Esophagus squamous epithelium (tissue), 4 donors: ENCODE data around the gene ADAMTS8.

Source experiments
- POLR2A ChIP-seq, 4 donors: fragments of 450-650 bp; IDR thresholded peaks; one replicate each; pipeline ENCODE4 v1.6.1; 2017; ENCODE audit warnings: antibody characterized with exemption in 4 of 4, mild to moderate bottlenecking in 4 of 4, moderate library complexity in 3 of 4
- TF ChIP-seq, protein P1 (sequence below), 6 experiments: fragments of 450-650 bp in 4 of 6; fragments of 200-600 bp in 2 of 6; sonication (generic) in 2 of 6; IDR thresholded peaks; one replicate each; pipeline ENCODE4 v1.5.1; 2016 to 2019; ENCODE audit warnings: antibody characterized with exemption in 6 of 6, mild to moderate bottlenecking in 4 of 6, moderate library complexity in 4 of 6

DNA sequence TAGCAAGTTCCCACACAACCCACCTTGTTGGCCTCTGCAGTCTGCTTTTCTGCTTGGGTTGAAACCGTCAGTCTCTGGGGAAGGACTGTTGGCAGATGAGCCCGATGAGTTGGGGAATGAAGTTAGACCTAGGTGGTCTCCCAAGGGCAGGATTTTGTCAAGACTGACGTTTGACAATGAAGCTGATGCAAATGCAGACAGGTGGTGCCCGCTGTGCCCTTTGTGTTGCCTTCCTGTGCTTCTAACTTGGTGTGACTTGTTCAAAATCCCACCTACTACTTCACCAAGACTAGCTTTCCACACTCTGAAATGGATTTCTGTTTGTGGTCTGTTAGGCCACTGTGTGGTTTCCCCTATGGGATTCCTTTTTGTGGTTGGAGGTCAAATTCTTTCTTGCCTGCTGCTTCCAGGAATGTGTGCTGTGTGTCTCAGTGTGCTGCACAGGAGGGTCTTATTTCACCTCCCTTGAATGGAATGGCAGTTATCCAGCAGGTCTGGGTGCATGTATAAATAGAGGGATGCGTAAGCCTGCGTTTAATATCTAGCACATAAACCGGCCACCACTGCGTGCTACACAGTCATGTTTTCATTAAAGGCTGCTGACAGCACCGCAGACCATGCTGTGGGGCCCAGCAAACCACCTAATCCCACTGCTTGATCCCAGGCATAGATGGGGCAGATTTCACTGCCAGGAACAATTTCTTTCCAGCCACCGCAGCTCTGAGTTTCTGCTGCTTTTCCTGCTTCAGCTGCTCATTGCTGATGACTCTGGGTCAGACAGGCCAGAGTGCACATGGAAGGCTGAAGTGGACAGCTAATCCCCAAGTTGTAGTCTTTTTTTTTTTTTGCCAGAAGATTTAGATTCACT, 44.8 kb downstream of the ADAMTS8 start:
- TF ChIP-seq, protein P1, sequence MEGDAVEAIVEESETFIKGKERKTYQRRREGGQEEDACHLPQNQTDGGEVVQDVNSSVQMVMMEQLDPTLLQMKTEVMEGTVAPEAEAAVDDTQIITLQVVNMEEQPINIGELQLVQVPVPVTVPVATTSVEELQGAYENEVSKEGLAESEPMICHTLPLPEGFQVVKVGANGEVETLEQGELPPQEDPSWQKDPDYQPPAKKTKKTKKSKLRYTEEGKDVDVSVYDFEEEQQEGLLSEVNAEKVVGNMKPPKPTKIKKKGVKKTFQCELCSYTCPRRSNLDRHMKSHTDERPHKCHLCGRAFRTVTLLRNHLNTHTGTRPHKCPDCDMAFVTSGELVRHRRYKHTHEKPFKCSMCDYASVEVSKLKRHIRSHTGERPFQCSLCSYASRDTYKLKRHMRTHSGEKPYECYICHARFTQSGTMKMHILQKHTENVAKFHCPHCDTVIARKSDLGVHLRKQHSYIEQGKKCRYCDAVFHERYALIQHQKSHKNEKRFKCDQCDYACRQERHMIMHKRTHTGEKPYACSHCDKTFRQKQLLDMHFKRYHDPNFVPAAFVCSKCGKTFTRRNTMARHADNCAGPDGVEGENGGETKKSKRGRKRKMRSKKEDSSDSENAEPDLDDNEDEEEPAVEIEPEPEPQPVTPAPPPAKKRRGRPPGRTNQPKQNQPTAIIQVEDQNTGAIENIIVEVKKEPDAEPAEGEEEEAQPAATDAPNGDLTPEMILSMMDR (IDR thresholded peaks at IDR 0.05) = no peak
- TF ChIP-seq POLR2A (IDR thresholded peaks at IDR 0.05) = no peak
